HG03039 (cell line): ENCODE data around the gene OTOP2.

Source experiments
- ATAC-seq: cut with Tn5 transposase; IDR thresholded peaks from one replicate; pipeline ENCODE4 v1.9.1; 2021; ENCODE audit warnings: mild to moderate bottlenecking, moderate library complexity; ENCODE audit not compliant: unreplicated experiment

OTOP2 gene, protein sequence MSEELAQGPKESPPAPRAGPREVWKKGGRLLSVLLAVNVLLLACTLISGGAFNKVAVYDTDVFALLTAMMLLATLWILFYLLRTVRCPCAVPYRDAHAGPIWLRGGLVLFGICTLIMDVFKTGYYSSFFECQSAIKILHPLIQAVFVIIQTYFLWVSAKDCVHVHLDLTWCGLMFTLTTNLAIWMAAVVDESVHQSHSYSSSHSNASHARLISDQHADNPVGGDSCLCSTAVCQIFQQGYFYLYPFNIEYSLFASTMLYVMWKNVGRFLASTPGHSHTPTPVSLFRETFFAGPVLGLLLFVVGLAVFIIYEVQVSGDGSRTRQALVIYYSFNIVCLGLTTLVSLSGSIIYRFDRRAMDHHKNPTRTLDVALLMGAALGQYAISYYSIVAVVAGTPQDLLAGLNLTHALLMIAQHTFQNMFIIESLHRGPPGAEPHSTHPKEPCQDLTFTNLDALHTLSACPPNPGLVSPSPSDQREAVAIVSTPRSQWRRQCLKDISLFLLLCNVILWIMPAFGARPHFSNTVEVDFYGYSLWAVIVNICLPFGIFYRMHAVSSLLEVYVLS

DNA sequence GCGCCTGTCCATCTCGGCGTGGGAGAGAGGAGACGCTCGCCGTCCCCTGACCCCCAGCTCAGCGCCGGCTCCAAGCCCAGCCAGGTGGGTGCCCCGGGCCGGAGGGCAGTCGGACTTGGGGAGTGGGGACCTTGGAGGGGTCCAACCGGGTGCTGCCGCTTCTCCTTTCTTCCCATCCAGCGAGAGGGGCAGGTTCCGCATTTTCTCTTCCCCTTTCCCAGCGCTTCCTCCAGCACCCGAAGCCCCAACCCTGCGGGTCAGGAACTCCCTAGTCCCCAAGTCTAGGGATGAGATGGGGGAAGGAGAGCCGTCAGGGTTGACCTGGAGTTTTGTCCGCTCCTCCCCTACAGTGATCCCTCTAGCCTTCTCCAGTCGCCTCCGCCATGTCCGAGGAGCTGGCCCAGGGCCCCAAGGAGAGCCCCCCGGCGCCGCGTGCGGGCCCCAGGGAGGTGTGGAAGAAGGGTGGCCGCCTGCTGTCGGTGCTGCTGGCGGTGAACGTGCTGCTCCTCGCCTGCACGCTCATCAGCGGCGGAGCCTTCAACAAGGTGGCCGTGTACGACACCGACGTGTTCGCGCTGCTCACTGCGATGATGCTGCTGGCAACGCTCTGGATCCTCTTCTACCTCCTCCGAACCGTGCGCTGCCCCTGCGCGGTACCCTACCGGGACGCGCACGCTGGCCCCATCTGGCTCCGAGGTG is at the start of gene OTOP2:
OTOP2 (plus strand) TSS at position 24 of the 699 bp plus-strand sequence; CDS start at position 384, 360 bp downstream.
- ATAC-seq, result no peak

DNA sequence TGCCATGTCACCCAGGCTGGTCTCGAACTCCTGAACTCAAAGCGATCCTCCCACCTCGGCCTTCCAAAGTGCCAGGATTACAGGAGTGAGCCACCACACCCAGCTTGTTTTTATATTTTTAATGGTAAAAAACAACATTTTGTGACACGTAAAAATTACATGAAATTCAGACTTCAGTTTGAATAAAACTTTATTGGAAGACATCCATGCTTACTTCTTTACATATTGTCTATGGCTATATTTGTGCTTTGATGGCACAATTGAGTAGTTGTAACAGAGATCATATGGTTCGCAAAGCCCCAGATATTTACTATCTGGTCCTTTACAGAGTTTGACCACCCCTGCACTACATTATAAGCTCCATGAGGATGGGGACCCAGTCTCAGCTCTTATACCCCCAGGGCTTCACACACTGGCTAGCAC is 49.4 kb upstream of the OTOP2 start:
- ATAC-seq, result no peak

DNA sequence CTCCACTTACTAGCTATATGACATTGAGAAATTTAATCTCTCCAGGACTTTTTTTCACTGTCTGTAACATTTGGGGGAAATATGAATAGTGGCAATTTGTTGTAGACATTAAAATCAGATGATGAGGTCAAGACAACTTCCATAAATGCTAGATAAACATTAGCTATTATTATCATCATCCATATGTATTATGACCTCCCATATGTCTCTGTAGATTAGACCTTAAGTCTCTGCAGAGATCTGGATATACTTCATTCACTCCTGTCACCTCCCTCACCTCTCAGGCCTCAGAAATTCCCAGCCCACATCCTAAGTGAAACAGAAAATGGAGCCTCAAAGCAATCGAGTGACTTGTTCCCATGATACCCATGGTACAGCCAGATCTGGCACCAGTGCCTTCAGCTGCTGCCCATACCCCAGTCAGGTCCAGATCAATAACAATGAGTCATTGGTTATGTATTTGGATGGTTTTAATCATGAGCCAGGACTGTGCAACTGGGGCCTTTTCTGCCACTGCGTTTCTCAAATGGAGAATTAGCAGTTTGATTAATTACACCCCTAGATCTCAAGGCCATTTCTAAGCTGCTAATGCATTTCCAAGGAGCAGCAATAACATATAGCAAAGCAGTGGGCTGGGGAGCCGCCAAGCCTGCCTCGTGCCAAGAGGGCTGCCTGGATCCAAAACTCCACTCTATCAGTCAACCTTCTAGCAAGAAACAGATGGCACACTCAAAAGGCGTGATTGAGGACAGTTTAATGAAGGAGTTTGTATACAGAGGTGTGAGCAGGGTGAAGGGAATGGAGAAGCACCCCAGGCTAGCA is 48.7 kb upstream of the OTOP2 start:
- no peak for ATAC-seq

DNA sequence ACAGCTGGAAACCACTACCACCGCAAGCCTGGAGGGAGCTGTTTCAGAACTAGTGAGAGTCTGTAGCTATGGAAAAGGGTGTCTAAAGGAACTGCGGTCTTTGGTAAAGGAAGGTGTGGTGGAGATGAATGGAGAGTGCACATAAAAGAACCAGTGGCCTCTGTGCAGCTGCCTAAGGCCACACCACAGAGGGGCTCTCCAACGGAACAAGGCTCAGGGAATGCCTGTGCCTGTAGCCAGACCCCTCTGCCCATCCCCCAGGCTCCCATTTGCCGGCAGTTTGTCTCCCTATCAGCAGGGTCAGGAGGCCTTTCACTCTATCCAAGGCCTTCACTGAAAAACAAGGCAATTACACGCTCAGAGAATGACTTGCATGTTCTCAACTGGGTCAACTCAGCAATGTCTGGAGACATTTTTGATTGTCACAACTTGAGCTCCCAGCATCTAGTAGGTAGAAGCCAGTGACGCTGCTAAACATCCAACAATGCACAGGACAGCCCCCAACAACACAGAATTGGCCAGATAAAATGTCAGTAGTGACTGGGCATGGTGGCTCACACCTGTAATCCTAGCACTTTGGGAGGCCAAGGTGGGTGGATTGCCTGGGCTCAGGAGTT is 48.0 kb upstream of the OTOP2 start:
- ATAC-seq, result no peak

DNA sequence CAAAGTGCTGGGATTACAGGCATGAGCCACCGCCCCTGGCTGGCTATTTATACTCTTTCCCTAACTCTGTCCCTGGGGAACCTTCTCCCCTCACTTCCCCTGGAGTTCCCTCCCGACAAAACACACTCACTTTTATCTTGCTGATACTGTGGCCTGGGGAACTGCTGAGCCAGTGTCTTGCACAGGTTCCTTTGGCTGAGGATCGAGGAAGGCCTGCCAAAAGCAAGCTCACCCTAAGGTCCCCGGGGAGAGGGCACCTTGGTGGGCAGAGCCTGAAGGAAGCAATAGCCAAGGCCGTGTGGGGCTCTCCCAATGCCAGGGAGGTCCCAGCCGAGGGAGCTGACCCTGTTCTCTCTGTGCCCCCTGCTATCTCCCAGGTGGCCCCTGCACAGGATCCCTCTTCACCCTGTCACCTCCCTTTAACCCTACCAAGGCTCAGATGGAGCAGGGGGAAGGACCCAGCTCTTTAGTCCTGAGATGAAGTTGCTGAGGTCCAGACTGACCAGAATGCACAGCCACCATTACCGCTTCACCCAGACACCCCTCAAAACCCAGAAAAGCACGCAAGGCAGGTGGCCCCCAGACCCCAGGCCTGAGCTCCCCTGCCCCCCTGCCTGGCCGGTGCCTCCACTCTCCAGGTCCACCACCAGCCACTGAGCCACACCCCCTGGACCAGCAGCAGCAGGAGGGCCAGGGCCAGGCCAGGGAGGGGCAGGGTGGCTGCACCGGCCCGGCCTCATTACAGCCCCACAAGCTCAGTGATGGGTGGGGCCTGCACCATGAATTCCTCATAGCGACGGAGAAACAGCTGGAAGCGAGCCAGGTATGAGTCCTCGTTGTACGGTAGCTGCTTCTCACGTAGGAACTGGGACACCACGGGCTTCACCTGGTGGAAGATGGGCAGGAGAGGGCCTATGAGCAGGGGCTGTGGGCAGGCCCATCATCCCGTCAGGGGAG is 46.2 kb upstream of the OTOP2 start:
- no peak for ATAC-seq

DNA sequence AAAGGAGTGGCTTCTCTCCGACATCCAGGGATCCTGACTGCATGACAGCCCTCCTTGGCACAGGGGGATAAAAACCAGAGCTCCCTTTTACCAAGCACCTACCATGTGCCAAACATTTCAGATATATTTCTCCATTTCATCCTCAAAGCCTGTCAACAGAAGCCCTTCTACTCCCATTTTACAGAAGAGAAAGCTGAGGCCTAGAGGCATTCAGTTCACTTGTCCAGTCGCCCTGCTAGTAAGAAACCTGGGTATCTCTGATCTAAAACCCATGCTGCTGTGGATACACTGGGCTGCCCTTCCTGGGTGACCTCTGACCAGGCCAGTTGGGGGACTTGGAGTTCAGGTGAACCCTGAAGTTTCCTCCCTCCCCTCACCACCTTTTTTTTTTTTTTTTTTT is 45.4 kb upstream of the OTOP2 start:
- no peak for ATAC-seq

DNA sequence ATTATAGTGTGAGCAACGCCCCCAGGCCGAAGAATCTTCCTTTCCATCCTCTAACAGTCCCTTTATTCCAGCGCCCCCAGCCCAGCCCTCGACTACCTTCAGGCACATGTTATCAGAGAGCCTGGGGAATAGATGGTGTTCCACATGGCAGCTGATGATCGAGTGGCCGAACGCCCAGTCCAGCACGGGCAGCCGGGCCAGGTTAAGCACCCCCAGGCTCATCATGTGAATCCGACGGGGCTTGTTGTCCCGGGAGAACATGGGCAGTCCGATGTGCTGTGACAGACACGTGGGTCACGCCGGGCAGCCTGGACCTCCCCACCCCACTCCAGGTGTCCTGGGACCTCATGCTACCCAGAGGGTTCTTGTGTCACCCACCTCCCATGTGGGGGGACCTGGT is 44.8 kb upstream of the OTOP2 start:
- ATAC-seq, result no peak

DNA sequence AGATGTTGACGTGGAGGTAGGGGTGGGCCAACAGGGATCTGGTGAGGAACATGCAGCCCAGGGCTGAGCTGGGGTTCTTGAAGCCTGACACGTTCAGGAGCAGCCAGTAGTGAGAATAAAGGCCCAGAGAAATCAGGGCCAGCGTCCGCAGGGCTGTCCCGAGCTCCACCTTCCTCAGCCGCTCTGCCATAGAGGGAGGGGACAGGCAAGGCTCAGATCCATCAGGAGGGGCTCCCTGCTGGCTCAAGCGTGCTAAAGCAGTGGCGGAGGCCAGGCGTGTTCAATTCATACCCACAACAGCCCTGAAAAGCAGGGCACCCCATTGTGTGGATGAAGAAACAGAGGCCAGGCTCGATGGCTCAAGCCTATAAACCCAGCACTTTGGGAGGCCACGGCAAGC is 43.0 kb upstream of the OTOP2 start:
- no peak for ATAC-seq

DNA sequence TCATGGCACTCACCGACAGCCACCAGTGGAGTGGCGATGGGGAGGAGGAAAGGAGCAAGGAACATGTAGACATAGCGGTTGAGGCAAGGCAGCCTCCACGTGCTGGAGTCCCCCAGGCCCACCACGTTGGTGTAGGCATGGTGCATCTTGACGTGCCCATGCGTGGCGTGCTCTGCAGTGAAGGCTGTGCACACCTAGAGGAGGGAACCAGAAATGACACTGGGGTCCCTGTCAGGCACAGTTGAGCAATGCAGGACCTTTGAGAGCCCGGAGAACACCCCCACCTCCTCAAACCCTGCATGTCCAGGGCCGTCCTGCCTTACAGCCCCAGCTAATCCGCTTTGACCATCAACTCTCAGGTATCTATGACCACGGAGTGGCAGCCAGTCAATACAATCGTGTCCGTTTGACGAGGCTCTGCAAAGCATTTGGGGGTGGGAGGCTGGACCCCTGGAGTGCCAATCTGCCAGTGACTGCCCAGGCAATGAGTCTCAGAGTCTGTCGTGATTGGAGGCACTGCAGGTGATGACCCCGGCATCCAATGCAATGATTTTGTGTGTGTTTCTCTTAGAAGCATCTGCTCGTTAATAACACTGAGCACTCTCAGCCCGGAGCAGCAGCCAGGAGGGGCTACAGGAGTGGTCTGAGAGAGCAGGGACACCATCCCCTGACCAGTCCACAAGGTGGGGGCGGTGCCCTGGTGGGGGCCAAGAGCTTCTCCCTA is 41.4 kb upstream of the OTOP2 start:
- no peak for ATAC-seq

DNA sequence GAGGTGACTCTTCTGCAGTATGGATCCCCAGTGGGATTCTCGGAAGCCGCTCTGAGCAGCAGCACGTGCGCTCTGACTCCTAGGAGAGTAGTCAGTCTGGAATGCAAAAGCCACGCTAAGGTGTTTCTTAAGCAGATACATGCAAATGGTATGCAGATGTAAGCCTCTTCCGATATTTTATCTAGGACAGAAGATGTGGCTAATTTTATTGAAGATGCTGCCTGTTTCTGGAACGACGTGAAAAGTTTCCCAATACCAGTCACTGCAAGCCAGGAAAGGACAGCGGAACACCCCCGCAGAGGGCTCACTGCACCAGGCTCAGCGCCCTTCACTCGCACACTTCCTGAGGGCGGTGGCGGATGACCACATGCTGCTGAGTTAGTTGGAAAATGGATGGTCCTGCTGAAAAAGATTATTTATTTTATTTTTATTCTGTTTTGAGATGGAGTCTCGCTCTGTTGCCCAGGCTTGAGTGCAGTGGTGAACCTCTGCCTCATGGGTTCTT is 40.8 kb upstream of the OTOP2 start:
- ATAC-seq, result no peak

DNA sequence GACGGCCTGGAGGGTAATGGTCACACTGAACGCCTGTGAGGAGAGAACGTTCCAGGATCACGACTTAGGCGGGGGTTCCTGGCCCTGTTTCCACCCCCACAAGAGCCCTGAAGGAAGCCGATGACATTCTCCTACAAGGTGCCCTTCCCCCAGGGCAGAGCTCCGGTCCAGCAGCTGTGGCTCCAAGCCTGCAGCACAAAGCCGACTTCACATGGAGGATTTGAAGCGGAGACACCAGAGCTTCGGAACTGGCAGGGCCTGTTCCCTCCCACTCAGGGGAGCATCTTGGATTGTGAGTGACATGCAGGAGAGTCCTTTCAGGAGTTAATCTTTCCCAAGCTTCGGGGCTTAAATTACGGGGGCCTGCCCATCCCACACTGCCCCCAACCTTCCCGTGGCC is 35.6 kb upstream of the OTOP2 start:
- no peak for ATAC-seq

DNA sequence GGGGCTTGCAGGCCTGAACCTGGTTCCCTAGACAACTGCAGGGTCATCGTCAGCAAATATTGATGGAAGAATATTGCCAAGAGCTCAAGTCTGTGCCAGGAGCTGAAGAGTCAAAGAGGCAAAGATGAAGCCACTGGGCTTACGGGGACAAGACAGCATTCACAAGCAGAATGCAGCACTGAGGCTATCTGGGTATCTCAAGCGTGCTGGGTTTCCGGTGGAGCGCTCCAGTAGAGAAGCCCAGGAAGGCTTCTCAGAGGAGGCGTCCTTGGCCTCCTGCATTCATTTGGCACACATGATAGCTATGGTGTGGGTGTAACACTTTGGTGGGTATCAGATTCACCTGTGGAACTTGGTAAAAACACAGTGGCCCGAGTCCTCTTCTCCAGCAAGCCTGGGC is 33.5 kb upstream of the OTOP2 start:
- ATAC-seq, result no peak

DNA sequence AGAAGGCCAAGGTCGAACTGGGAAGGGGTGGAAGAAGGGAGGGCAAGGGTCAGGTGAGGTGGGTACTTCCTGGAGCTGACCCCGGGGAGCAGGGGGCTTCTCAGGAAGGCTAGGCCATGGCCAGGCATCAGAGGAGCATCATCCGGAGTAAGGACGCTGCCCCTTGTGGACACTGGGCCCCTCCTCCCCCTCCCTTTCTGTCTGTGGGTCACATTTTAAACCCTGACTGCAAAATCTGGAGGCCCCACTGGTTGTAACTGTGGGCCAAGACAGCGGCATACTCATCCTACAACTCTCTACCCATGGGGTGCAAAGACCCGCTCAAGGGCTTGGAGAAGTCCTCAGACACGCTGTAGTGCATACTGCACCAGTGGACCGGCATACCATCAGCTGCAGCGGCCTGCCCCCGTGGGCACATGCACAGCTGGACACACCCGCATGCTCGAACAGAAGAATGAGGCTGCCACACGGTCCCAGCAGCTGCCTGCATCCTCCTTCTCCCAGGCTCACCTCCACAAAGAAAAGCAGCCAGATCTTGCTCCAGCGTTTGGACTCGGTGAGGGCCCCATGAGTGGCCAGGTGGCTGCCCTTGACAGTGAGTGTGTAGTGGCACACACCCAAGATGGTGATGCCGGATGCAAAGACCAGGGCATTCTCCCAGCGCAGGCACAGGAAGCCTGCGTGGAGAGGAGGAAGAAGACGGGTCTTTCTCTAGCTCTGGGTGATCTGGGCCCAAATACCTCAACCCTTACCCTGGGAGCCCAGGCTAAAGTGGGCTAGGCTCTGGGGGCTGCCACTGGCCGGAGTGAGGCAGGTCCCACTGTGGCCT is 31.8 kb upstream of the OTOP2 start:
- ATAC-seq, result no peak

DNA sequence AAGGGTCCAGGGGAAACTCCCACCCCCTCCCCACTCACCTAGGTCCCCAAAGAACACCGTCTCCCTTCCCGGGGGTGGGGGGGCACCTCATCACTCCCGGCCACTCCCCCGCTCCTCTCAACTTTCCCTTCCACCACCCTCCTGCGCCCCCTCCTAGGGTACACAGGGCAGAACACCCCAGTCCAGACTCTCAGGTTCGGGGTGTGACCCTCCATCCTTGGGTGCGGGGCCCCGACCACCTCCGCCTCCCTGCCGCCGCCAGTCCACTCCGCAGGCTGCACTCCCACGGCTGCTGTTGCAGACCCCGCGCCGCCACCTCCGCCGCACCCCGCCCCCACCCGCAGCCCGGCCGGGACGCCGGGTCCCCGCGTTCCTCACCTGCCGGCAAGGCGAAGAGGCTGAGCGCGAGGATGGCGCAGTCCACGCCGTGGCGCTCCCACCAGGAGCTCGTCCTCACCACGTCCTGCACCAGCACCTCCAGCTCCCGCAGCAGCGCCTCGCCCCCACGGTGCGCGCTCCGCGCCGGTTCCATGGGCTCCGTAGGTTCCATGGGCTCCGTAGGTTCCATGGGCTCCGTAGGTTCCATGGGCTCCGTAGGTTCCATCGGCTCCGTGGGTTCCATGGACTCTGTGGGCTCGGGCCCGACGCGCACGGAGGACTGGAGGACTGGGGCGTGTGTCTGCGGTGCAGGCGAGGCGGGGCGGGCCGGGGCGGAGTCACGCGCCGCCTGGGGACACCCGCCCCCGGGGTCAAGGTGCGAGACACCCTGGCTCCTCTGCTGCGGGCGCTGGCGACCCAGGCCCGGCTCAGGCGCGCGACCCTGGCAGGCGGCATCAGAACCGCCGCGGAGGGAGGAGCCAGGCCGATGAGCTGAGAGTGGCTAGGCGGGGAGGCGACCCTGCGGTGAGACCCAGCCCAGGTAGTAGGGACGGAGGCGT is 30.8 kb upstream of the OTOP2 start, which contains the start of gene FADS6:
FADS6 (minus strand) TSS at position 660 of the 938 bp plus-strand sequence; CDS start at position 622, 38 bp downstream.
- ATAC-seq, result no peak

DNA sequence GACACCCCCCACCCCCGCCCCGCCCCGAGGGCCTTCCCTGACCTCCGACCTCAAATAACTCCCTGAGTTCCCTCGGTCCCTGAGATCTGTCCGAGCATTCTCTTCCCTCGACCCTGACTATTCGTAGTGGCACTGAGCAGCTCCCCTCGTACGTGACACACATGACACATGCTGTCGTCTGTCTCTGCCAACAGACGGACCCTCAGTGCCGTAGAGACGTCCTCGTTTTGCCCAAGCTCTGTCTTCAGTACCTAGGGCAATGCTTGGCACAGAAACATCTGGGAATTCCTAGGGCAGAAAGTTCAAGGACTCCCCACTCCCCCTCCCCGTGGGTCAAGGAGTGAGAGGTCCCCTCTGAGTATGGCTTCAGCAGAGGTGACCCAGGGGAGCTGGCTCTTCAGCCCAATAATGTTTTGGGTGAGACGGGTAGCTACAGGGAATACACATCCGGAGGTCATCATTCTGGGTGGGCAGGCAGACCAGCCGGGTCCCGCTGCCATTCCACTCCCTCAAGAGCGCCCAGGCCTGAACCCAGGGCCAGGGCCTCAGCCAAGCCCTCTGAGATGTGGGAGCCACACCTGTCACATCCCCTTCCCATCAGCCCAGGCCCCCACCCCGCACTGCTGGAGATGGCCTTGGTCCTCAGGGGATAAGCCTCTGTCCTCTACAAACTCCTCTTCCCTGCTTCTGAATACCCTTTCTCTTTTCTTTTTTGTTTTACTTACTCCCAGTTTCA is 30.0 kb upstream of the OTOP2 start:
- ATAC-seq, result no peak

DNA sequence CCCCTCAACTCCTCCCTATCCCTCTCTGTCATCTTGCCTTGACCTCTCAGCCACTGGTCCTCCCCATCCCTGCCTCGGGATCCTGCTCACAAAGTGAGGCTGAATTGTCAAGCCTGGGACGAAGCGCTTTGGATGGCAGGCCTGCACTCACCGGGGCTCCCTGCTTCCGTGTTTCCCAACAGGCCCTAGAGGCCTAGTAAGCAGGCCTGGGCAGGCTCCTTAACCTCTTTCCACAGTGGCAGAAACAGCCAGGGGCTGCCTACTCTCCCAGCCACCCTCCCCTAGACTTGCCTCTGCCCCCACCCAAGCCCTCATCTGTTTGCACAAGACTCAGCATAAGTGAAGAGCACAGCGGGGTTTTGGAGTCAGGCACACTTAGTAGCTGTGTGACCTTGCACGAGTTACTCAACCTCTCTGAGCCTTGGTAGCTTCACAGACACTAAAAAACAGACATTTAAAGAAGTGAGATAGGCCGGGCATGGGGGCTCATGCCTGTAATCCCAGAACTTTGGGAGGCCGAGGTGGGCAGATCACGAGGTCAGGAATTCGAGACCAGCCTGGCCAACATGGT is 25.6 kb upstream of the OTOP2 start:
- ATAC-seq, result no peak
